PC-9 (cell line): ENCODE results near the gene CXorf65. TPM values are rescaled to one million over a fixed set of nuclear protein-coding genes. Genes with fewer than 3 reads are reported as not detected.

Experiments
- BruUV-seq: library from RNA; stranded (reverse); fragments of 400-500 nt; replicated peaks from 2 replicates; lab custom pipeline; 2021; lab: Mats Ljungman, UMichigan
- CTCF ChIA-PET: fragments of 300-600 bp; sonication (Branson Sonifier 250); formaldehyde crosslinking; loops from one replicate; lab custom pipeline; 2022; ENCODE audit warnings: antibody characterized with exemption; lab: Charles Lee
- POLR2A ChIA-PET: fragments of 300-600 bp; sonication (Branson Sonifier 250); formaldehyde crosslinking; loops from one replicate; lab custom pipeline; 2022; ENCODE audit warnings: antibody characterized with exemption; ENCODE audit not compliant: unreplicated experiment; lab: Charles Lee
- DNase-seq, 2 experiments: peaks; one replicate each; pipeline versions ENCODE4 v3.0.0 to v3.0.0-alpha.2; 2015 to 2022; ENCODE audit warnings: mixed read lengths in 1 of 2
- H2AFZ ChIP-seq: fragments of 200-600 bp; sonication (generic); 2 replicates; pipeline ENCODE4 v1.8.1; 2017; ENCODE audit warnings: antibody characterized with exemption
- H3F3A ChIP-seq: fragments of 200-600 bp; sonication (generic); 2 replicates; pipeline ENCODE4 v1.8.1; 2017; ENCODE audit warnings: antibody characterized with exemption, mild to moderate bottlenecking, low read depth; ENCODE audit not compliant: insufficient read depth
- H3K27ac ChIP-seq: fragments of 200-600 bp; sonication (generic); 2 replicates; pipeline ENCODE4 v1.6.1; 2016; ENCODE audit warnings: mixed run types
- H3K27me3 ChIP-seq: fragments of 200-600 bp; sonication (generic); 2 replicates; pipeline ENCODE4 v1.6.1; 2016; ENCODE audit warnings: low read depth, mixed run types; ENCODE audit not compliant: insufficient read depth
- H3K36me3 ChIP-seq: fragments of 200-600 bp; sonication (generic); 2 replicates; pipeline ENCODE4 v1.6.1; 2016; ENCODE audit warnings: low read depth, mixed run types
- H3K4me1 ChIP-seq: fragments of 200-600 bp; sonication (generic); replicated peaks from 2 replicates; pipeline ENCODE4 v1.6.1; 2016; ENCODE audit warnings: mixed run types; ENCODE audit not compliant: insufficient read depth
- H3K4me2 ChIP-seq: fragments of 200-600 bp; sonication (generic); 2 replicates; pipeline ENCODE4 v1.6.1; 2017; ENCODE audit warnings: mixed run types
- H3K4me3 ChIP-seq: fragments of 200-600 bp; sonication (generic); 2 replicates; pipeline ENCODE4 v1.6.1; 2016; ENCODE audit warnings: mixed run types
- H3K79me2 ChIP-seq: fragments of 200-600 bp; sonication (generic); 2 replicates; pipeline ENCODE4 v1.6.1; 2017; ENCODE audit warnings: low read depth, mixed run types
- H3K9me2 ChIP-seq: fragments of 200-600 bp; sonication (generic); 2 replicates; pipeline ENCODE4 v1.8.1; 2017; ENCODE audit warnings: mild to moderate bottlenecking; ENCODE audit not compliant: insufficient read depth
- H3K9me3 ChIP-seq: fragments of 200-600 bp; sonication (generic); 2 replicates; pipeline ENCODE4 v1.8.1; 2016; ENCODE audit warnings: low read depth; ENCODE audit not compliant: insufficient read depth
- H4K20me1 ChIP-seq: fragments of 200-600 bp; sonication (generic); 2 replicates; pipeline ENCODE4 v1.8.1; 2017; ENCODE audit not compliant: insufficient read depth
- EZH2 ChIP-seq: fragments of 200-600 bp; sonication (generic); IDR thresholded peaks from 2 replicates; pipeline ENCODE4 v1.8.0; 2017; ENCODE audit warnings: antibody characterized with exemption, low read depth
- intact Hi-C: fragments of 100-400 bp; cut with micrococcal nuclease; formaldehyde crosslinking; loops from one replicate; pipeline ENCODE4 v1.10.0; 2022; ENCODE audit not compliant: unreplicated experiment
- total RNA-seq: library from RNA; stranded (reverse); gene quantifications from 2 replicates; pipeline ENCODE4 v1.2.3, GENCODE V29; 2021
- TF ChIP-seq, protein P1 (sequence below): fragments of 200-600 bp; sonication (generic); conservative IDR thresholded peaks from 2 replicates; pipeline ENCODE4 v1.6.1; 2017; ENCODE audit warnings: mixed run types, antibody characterized with exemption, mild to moderate bottlenecking, moderate library complexity

CXorf65 gene
- total RNA-seq, 1 experiment from 2014 or later: not detected

DNA sequence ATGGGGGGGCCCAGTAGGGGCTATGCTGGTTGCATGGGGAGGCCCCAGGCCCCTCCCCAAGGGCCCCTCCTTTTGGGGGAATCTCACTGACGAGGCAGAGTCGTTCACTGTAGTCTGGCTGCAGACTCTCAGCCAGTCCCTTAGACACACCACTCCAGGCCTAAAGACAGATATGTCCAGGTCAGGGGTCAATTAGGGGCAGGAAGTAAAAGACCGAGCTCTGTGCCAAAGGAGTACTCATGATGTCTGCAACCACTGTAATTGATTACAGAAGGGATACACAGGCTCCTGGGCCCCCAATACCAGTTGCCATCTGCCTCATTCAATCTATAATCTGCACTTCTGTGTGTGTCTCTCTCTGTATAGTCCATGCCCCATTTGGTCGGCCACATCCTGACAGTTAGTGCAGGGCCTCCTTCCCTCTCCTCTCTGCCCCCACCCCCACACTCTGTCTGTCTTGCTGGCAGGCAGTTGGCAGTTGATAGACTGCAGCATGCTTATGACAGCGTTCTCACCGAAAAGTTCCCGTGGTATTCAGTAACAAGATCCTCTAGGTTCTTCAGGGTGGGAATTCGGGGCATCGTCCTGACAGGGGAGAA is 1.3 kb upstream of the CXorf65 start:
- no peak for DNase-seq
- CTCF ChIA-PET: no interaction called here
- no peak overlapping the region for H3K27ac ChIP-seq
- H3K9me3 ChIP-seq: no peaks in the 10 kb centered on the region
- intact Hi-C loops: no loop called here
- POLR2A ChIA-PET: no interaction called here
- no peak overlapping the region for H2AFZ ChIP-seq
- H3K27me3 ChIP-seq: no peaks in the 10 kb centered on the region
- BruUV-seq: no TSS peak
- no peaks in the 10 kb centered on the region for H3K9me2 ChIP-seq
- no peak overlapping the region for H3K4me2 ChIP-seq
- H4K20me1 ChIP-seq: no peaks in the 10 kb centered on the region
- no peaks in the 10 kb centered on the region for H3K79me2 ChIP-seq
- H3K4me1 ChIP-seq: no peaks in the 10 kb centered on the region
- no peaks in the 10 kb centered on the region for H3K36me3 ChIP-seq
- H3F3A ChIP-seq: no peaks in the 10 kb centered on the region
- no peak overlapping the region for H3K4me3 ChIP-seq
- TF ChIP-seq EZH2: no peak
- TF ChIP-seq, protein P1, sequence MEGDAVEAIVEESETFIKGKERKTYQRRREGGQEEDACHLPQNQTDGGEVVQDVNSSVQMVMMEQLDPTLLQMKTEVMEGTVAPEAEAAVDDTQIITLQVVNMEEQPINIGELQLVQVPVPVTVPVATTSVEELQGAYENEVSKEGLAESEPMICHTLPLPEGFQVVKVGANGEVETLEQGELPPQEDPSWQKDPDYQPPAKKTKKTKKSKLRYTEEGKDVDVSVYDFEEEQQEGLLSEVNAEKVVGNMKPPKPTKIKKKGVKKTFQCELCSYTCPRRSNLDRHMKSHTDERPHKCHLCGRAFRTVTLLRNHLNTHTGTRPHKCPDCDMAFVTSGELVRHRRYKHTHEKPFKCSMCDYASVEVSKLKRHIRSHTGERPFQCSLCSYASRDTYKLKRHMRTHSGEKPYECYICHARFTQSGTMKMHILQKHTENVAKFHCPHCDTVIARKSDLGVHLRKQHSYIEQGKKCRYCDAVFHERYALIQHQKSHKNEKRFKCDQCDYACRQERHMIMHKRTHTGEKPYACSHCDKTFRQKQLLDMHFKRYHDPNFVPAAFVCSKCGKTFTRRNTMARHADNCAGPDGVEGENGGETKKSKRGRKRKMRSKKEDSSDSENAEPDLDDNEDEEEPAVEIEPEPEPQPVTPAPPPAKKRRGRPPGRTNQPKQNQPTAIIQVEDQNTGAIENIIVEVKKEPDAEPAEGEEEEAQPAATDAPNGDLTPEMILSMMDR: no peak

DNA sequence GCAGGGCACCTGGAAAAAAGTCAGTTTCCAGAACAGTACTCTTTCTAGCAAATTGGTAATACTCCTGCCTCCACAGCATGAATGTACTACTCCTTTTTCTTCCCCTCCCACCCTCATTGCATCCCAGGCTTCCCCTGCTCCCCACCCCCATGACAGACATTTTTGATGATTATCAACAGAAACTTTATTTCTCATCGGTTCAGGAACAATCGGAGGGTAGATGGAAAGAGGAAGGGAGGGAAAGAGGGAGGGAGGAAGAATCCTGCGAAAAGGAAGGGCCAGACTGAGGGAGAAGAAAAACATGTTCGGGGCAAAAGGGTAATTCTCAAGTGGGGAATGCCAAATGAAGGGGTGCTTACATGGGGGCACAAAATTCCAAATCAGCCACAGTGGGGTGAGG is 705 bp upstream of the CXorf65 start:
- no peaks in the 10 kb centered on the region for H4K20me1 ChIP-seq
- CTCF ChIA-PET: no interaction called here
- no peaks in the 10 kb centered on the region for H3K79me2 ChIP-seq
- TF ChIP-seq, protein P1: no peak
- TF ChIP-seq EZH2: no peak
- no peaks in the 10 kb centered on the region for H3F3A ChIP-seq
- BruUV-seq: no TSS peak
- no peaks in the 10 kb centered on the region for H3K36me3 ChIP-seq
- no peak overlapping the region for H3K4me3 ChIP-seq
- no peaks in the 10 kb centered on the region for H3K9me3 ChIP-seq
- H3K4me1 ChIP-seq: no peaks in the 10 kb centered on the region
- intact Hi-C loops: no loop called here
- DNase-seq: no peak
- POLR2A ChIA-PET: no interaction called here
- H2AFZ ChIP-seq: no peak overlapping the region
- H3K4me2 ChIP-seq: no peak overlapping the region
- H3K27ac ChIP-seq: no peak overlapping the region
- H3K27me3 ChIP-seq: no peaks in the 10 kb centered on the region
- H3K9me2 ChIP-seq: no peaks in the 10 kb centered on the region

DNA sequence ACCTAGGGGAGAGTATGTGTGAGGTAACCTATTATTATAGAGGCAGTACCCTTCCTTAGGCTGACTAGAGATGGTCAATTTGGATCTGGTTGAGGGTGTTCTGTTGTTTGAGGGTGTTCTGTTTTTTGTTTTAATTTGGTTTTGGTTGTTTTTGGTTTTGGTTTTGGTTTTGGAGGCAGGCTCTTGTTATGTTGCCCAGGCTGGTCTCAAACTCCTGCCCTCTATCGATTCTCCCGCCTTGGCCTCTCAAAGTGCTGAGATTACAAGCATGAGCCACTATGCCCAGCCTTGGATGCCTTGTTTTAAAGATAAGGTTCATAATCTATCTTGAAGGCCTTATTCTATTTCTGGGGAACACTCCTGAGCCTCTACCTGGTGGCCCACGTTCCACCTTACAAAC is 912 bp downstream of the CXorf65 start:
- ChIA-PET POLR2A (no interaction called here), CTCF (no interaction called here)
- Histone ChIP-seq H3K27me3 (no peaks in the 10 kb centered on the region), H3K27ac (no peak overlapping the region), H2AFZ (no peak overlapping the region), H4K20me1 (no peaks in the 10 kb centered on the region), H3K4me2 (no peak overlapping the region), H3K9me2 (no peaks in the 10 kb centered on the region), H3K79me2 (no peaks in the 10 kb centered on the region), H3K4me1 (no peaks in the 10 kb centered on the region), H3K4me3 (no peak overlapping the region), H3F3A (no peaks in the 10 kb centered on the region), H3K36me3 (no peaks in the 10 kb centered on the region), H3K9me3 (no peaks in the 10 kb centered on the region)
- intact Hi-C loops: no loop called here
- TF ChIP-seq, protein P1: no peak
- TF ChIP-seq EZH2: no peak
- no TSS peak for BruUV-seq
- DNase-seq: no peak
